ENCODE results near the gene NTHL1. TPM values are rescaled to one million over a fixed set of nuclear protein-coding genes. Genes with fewer than 3 reads are reported as not detected.

Gene NTHL1
- total RNA-seq, 1 experiment from 2014 or later = 51.6 TPM

- TF ChIP-seq EZH2 (IDR thresholded peaks at IDR 0.05; ENCODE audit: borderline replicate concordance, low read depth, low read length, poor library complexity, severe bottlenecking) (no peak), CTCF (conservative IDR thresholded peaks at IDR 0.05; ENCODE audit: low read depth, low read length) (no peak)
- Histone ChIP-seq H3K9me3 (ENCODE audit: low read depth, low read length, poor library complexity, severe bottlenecking) (no peaks in the 10 kb centered on the region), H3K27ac (ENCODE audit: low read depth, low read length, poor library complexity, severe bottlenecking) (no peak overlapping the region), H3K4me3 (ENCODE audit: low read depth, low read length, poor library complexity, severe bottlenecking) (no peak overlapping the region), H3K36me3 (ENCODE audit: insufficient read depth, low read length, poor library complexity, severe bottlenecking) (peaks cover 70% of the 10 kb centered on the region), H3K27me3 (replicated peaks; ENCODE audit: insufficient read depth, low read depth, low read length, poor library complexity) (no peaks in the 10 kb centered on the region), H3K4me1 (ENCODE audit: insufficient read depth, low read length, poor library complexity, severe bottlenecking) (no peaks in the 10 kb centered on the region)
- DNase-seq (ENCODE audit: low spot score) = no peak
- CTCF ChIA-PET = interaction anchor here (0.6 kb wide), 1 partner anchor 48 kb away, joined by 5 read pairs; no protein-coding TSS in a partner anchor
- no TSS peak for BruUV-seq (replicated peaks)
- intact Hi-C loops (cut with micrococcal nuclease; ENCODE audit: unreplicated experiment) = no loop called here
- POLR2A ChIA-PET (ENCODE audit: low non-redundant PET) = no interaction called here
These were observed 44.6 kb upstream of the NTHL1 start for GRCh38 chr16:2092256-2092620.

DNA sequence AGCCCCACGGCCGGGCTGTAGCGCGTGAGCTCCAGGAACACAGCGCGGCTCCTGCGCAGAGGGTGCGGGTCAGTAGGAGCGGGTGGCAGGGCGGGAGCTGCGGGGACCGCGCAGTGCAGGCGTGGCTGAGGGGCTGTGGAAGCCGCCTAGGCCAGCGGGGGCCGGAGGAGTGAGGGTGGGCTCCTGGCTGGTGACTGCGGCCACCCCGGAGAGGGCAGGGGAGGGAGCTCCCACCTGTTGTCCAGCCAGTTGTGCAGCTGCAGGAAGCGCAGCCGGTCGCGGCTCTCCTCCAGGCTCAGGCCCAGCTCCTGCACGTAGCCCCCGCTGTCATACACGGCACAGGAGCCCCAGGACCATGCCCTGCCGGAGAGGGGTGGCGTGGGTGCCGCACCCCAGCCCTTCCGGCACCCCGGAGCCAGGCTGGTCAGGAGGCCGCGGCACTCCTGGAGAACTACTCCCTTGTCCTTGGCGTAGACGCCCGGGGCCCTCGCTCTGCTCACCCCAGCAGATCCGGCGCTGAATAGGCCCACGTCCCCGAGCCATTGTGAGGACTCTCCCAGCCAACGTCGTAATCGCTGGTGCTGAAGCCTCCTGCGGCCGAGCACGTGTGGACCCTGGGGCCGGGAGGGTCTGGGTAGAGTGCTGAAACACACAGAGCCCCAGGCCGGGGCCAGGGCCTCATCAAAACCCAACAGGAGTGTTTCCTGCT, 44.1 kb upstream of the NTHL1 start:
- CTCF ChIA-PET = interaction anchor here (0.6 kb wide), 1 partner anchor 49 kb away, joined by 5 read pairs; no protein-coding TSS in a partner anchor
- BruUV-seq (replicated peaks) = no TSS peak
- POLR2A ChIA-PET (ENCODE audit: low non-redundant PET) = interaction anchor here (0.8 kb wide), 1 partner anchor 58 kb away, joined by 4 read pairs; no protein-coding TSS in a partner anchor

DNA sequence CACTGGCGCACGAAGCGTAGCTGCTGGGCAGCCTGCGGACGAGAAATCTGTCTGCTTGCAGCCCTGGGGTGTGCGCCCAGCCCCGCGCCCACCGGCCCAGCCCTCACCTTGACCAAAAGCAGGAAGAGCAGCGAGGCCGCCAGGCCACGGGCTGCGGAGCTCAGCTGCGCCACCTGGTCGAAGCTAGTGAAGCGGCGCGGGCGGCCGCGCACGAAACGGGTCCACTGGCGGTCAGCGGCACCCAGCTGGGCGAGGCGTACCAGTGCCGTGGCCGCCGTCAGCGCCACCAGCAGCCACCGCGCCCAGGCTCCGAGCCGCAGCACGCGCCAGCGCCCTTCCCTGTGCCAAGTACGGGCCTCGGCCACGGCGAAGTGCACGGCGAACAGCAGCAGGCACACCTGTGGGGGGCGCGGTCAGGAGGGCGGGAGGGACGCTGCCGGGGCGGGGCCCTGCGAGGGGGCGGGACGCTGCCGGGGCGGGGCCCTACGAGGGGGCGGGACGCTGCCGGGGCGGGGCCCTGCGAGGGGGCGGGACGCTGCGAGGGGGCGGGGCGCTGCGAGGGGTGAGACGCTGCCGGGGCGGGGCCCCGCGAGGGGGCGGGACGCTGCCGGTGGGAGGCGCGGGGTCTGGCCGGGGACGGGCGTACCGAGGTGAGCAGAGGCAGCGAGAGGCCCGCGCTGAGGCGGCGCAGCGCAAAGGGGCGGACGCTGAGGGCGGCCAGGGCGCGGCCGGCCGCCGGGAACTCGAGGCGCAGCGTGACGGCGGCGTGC, 43.3 kb upstream of the NTHL1 start:
- Histone ChIP-seq H3K4me3 (ENCODE audit: low read depth, low read length, poor library complexity, severe bottlenecking) (no peak overlapping the region), H3K27ac (ENCODE audit: low read depth, low read length, poor library complexity, severe bottlenecking) (no peak overlapping the region), H3K9me3 (ENCODE audit: low read depth, low read length, poor library complexity, severe bottlenecking) (no peaks in the 10 kb centered on the region), H3K27me3 (replicated peaks; ENCODE audit: insufficient read depth, low read depth, low read length, poor library complexity) (no peaks in the 10 kb centered on the region), H3K36me3 (ENCODE audit: insufficient read depth, low read length, poor library complexity, severe bottlenecking) (peaks cover 62% of the 10 kb centered on the region), H3K4me1 (ENCODE audit: insufficient read depth, low read length, poor library complexity, severe bottlenecking) (no peaks in the 10 kb centered on the region)
- no TSS peak for BruUV-seq (replicated peaks)
- POLR2A ChIA-PET (ENCODE audit: low non-redundant PET) = interaction anchor here (0.8 kb wide), 1 partner anchor 57 kb away, joined by 4 read pairs; no protein-coding TSS in a partner anchor
- DNase-seq (ENCODE audit: low spot score) = no peak
- CTCF ChIA-PET = no interaction called here
- intact Hi-C loops (cut with micrococcal nuclease; ENCODE audit: unreplicated experiment) = no loop called here
- no peak for TF ChIP-seq CTCF (conservative IDR thresholded peaks at IDR 0.05; ENCODE audit: low read depth, low read length)
- TF ChIP-seq EZH2 (IDR thresholded peaks at IDR 0.05; ENCODE audit: borderline replicate concordance, low read depth, low read length, poor library complexity, severe bottlenecking) = no peak

More for the DNA sequence above, 44.1 kb upstream of the NTHL1 start:
- Histone ChIP-seq H3K27me3 (replicated peaks; ENCODE audit: insufficient read depth, low read depth, low read length, poor library complexity) (no peaks in the 10 kb centered on the region), H3K4me1 (ENCODE audit: insufficient read depth, low read length, poor library complexity, severe bottlenecking) (no peaks in the 10 kb centered on the region), H3K27ac (ENCODE audit: low read depth, low read length, poor library complexity, severe bottlenecking) (no peak overlapping the region), H3K9me3 (ENCODE audit: low read depth, low read length, poor library complexity, severe bottlenecking) (no peaks in the 10 kb centered on the region), H3K36me3 (ENCODE audit: insufficient read depth, low read length, poor library complexity, severe bottlenecking) (peaks cover 69% of the 10 kb centered on the region), H3K4me3 (ENCODE audit: low read depth, low read length, poor library complexity, severe bottlenecking) (no peak overlapping the region)
- DNase-seq (ENCODE audit: low spot score) = no peak
- TF ChIP-seq CTCF (conservative IDR thresholded peaks at IDR 0.05; ENCODE audit: low read depth, low read length) (no peak), EZH2 (IDR thresholded peaks at IDR 0.05; ENCODE audit: borderline replicate concordance, low read depth, low read length, poor library complexity, severe bottlenecking) (no peak)
- intact Hi-C loops (cut with micrococcal nuclease; ENCODE audit: unreplicated experiment) = no loop called here
